ENCODE results near the gene MAPK8.
A peak's percentile ranks its signal among the peaks of the same experiment; 100 is the strongest.

The MAPK8 gene

GRCh38 chr10:48377751-48378530, 71.5 kb downstream of the MAPK8 start:
- Histone ChIP-seq H3K27me3 (no peaks in the 10 kb centered on the region), H3K4me3 (ENCODE audit: low read depth, low read length) (no peak overlapping the region), H3K4me1 (no peaks in the 10 kb centered on the region), H3K9me3 (no peaks in the 10 kb centered on the region), H3K36me3 (no peaks in the 10 kb centered on the region)
- DNase-seq = no peak
- no peak for TF ChIP-seq CTCF (IDR thresholded peaks at IDR 0.05; ENCODE audit: low read depth, low read length)

GRCh38 chr10:48378675-48379074, 72.2 kb downstream of the MAPK8 start:
- H3K4me3 ChIP-seq (ENCODE audit: low read depth, low read length) = no peak overlapping the region
- H3K36me3 ChIP-seq = no peaks in the 10 kb centered on the region
- DNase-seq = no peak
- no peak for TF ChIP-seq CTCF (IDR thresholded peaks at IDR 0.05; ENCODE audit: low read depth, low read length)
- no peaks in the 10 kb centered on the region for H3K9me3 ChIP-seq
- H3K27me3 ChIP-seq = no peaks in the 10 kb centered on the region
- H3K4me1 ChIP-seq = no peaks in the 10 kb centered on the region

- no peak for TF ChIP-seq CTCF (IDR thresholded peaks at IDR 0.05; ENCODE audit: low read depth, low read length)
- no peaks in the 10 kb centered on the region for H3K4me1 ChIP-seq
- H3K36me3 ChIP-seq = no peaks in the 10 kb centered on the region
- H3K9me3 ChIP-seq = no peaks in the 10 kb centered on the region
- no peaks in the 10 kb centered on the region for H3K27me3 ChIP-seq
- no peak overlapping the region for H3K4me3 ChIP-seq (ENCODE audit: low read depth, low read length)
- DNase-seq = no peak
These were observed 75.5 kb downstream of the MAPK8 start for GRCh38 chr10:48381971-48382370.

- Histone ChIP-seq H3K9me3 (no peaks in the 10 kb centered on the region), H3K4me1 (no peaks in the 10 kb centered on the region), H3K36me3 (no peaks in the 10 kb centered on the region), H3K4me3 (ENCODE audit: low read depth, low read length) (no peak overlapping the region), H3K27me3 (no peaks in the 10 kb centered on the region)
- TF ChIP-seq CTCF (IDR thresholded peaks at IDR 0.05; ENCODE audit: low read depth, low read length) = no peak
- DNase-seq = no peak
These were observed 76.5 kb downstream of the MAPK8 start for GRCh38 chr10:48382982-48383381.

- Histone ChIP-seq H3K36me3 (no peaks in the 10 kb centered on the region), H3K9me3 (no peaks in the 10 kb centered on the region), H3K4me3 (ENCODE audit: low read depth, low read length) (no peak overlapping the region), H3K27me3 (no peaks in the 10 kb centered on the region), H3K4me1 (no peaks in the 10 kb centered on the region)
- TF ChIP-seq CTCF (IDR thresholded peaks at IDR 0.05; ENCODE audit: low read depth, low read length) = no peak
- DNase-seq = no peak
These were observed 76.9 kb downstream of the MAPK8 start for GRCh38 chr10:48383393-48383792.

GRCh38 chr10:48384699-48384982, 78.2 kb downstream of the MAPK8 start:
- TF ChIP-seq CTCF (IDR thresholded peaks at IDR 0.05; ENCODE audit: low read depth, low read length) = no peak
- H3K4me1 ChIP-seq = no peaks in the 10 kb centered on the region
- DNase-seq = peak; percentile 23

More at GRCh38 chr10:48384699-48384982, 78.2 kb downstream of the MAPK8 start:
- no peaks in the 10 kb centered on the region for H3K9me3 ChIP-seq
- no peaks in the 10 kb centered on the region for H3K36me3 ChIP-seq
- H3K27me3 ChIP-seq = no peaks in the 10 kb centered on the region
- H3K4me3 ChIP-seq (ENCODE audit: low read depth, low read length) = no peak overlapping the region

Data from BE2C (cell line).